D721Med (cell line): ENCODE measurements around the gene CASS4.

Source experiments
- DNase-seq: peaks from one replicate; pipeline ENCODE4 v3.0.0; 2011; ENCODE audit warnings: low spot score; ENCODE audit not compliant: insufficient read length
- FAIRE-seq: peaks from 2 replicates; lab custom pipeline; 2011; peaks lifted over from hg19 to GRCh38; lab: Jason Lieb, UNC
- CTCF ChIP-seq: IDR thresholded peaks from 2 replicates; pipeline ENCODE4 v1.5.1; 2012; ENCODE audit warnings: mild to moderate bottlenecking, control low read depth; ENCODE audit not compliant: insufficient read depth; ENCODE audit errors: missing control alignments

The CASS4 gene

GRCh38 chr20:56411759-56412472 is at the start of gene CASS4:
TSS of gene CASS4 (plus strand) at chr20:56412260. CDS start at chr20:56412459, 199 bp downstream.
- TF ChIP-seq CTCF = no peak
- FAIRE-seq (no peak), DNase-seq (no peak)

GRCh38 chr20:56362833-56363413 is 49.1 kb upstream of the CASS4 start:
- DNase-seq (no peak), FAIRE-seq (no peak)
- TF ChIP-seq CTCF = no peak

GRCh38 chr20:56363491-56363890 is 48.6 kb upstream of the CASS4 start:
- no peak for TF ChIP-seq CTCF
- DNase-seq (no peak), FAIRE-seq (no peak)

GRCh38 chr20:56368351-56369134 is 43.5 kb upstream of the CASS4 start:
- DNase-seq (no peak), FAIRE-seq (no peak)
- TF ChIP-seq CTCF = no peak

- no peak for TF ChIP-seq CTCF
- FAIRE-seq = no peak
- DNase-seq = no peak
These were observed 42.9 kb upstream of the CASS4 start for GRCh38 chr20:56369179-56369578.

GRCh38 chr20:56371977-56372376 is 40.1 kb upstream of the CASS4 start:
- TF ChIP-seq CTCF = no peak
- DNase-seq (no peak), FAIRE-seq (no peak)
